H4 (cell line): ENCODE measurements around the gene OMG. TPM values are rescaled to one million over a fixed set of nuclear protein-coding genes. Genes with fewer than 3 reads are reported as not detected.
"Not testable (repeated sequence)": the region's sequence is repeated elsewhere in the genome, so short reads cannot be mapped to it uniquely, and the experiment has no call there.

ENCODE experiments used
- DNase-seq: peaks from one replicate; pipeline ENCODE4 v3.0.0-alpha.2; 2015; ENCODE audit warnings: low spot score
- total RNA-seq: library from RNA; depleted of rRNA; stranded (reverse); fragments of >200 nt; shearing (Covaris generic); gene quantifications from 2 replicates; pipeline ENCODE4 v1.2.3, GENCODE V29; 2014; rRNA removed

OMG gene
- total RNA-seq, 1 experiment from 2014 or later: not detected

GRCh38 chr17:31262923-31263322 lies 34.1 kb downstream of the OMG start:
- DNase-seq: not testable (repeated sequence)

DNA sequence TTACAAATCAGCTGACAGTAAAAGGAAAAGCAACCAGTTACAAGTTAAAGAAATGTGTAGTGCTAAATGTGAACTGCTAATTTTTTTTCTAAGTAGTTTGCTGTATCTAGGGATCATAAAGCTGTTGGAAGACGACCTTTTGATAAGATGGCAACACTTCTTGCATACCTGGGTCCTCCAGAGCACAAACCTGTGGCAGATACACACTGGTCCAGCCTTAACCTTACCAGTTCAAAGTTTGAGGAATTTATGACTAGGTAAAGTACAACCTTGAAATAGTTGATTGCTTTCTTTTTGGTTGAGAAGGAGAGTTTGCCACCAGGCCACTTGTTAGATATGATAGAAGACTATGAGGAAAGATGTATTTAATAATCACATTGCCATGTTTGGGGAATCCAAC lies 35.4 kb downstream of the OMG start:
- DNase-seq: no peak

DNA sequence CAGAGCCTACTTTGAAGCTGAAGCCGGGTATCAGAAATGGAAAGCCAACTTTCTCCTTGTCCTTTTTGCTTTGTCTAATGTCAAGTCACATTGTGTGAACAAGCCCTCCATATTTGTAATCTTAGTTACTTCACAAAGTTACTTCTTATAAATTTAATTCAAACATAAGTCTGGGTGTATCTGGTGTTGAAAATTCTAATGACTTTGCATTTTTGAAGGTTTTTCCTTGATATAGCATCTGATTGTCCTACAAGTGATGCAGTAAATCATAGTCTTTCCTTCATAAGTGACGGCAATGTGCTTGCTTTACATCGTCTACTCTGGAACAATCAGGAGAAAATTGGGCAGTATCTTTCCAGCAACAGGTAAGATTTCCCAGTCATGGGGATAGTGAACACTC lies 36.9 kb downstream of the OMG start:
- no peak for DNase-seq

GRCh38 chr17:31256936-31257335 lies 40.1 kb downstream of the OMG start:
- DNase-seq: no peak

GRCh38 chr17:31254654-31255053 lies 42.4 kb downstream of the OMG start:
- DNase-seq: no peak

GRCh38 chr17:31252741-31253140 lies 44.3 kb downstream of the OMG start:
- DNase-seq: no peak

DNA sequence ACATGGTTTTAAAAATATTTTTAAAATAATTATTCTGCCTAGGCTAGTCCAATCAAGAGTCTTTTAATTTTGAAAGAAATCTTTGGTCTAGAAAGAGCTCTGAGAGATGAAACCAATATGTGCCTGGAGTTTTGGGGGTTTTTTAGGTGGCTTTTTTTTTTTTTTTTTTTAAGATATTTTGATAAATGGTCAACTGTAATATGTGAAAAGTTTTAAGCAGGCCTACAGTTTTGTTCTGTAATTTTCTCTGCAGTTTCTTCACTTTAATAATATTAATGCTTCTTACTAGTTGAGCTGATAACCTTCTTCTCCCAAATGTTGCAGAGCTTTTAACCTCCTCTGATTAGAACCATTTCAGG lies 45.1 kb downstream of the OMG start:
- DNase-seq: no peak

GRCh38 chr17:31251105-31251969 lies 45.7 kb downstream of the OMG start:
- no peak for DNase-seq

DNA sequence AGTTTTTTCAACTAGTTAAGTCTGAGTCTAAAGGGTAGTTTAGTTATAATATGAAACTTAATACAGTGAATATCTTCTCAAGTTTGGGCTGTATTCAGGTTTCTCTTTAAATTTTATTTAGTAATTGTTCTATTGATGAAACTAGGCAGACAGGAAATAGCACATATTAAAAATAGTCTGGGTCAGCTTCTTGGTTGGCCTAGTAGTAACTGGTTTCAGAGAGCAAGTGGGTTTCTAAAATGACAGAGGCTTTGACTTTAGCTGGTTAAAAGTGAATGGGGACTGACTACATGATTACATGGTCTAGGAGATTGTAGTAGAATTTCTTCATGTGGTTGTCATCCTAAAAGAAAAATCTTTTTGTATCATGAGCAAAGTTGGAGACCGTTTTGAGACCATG lies 46.8 kb downstream of the OMG start:
- DNase-seq: no peak

- no peak for DNase-seq
These were observed 47.3 kb downstream of the OMG start for GRCh38 chr17:31249835-31250141.

DNA sequence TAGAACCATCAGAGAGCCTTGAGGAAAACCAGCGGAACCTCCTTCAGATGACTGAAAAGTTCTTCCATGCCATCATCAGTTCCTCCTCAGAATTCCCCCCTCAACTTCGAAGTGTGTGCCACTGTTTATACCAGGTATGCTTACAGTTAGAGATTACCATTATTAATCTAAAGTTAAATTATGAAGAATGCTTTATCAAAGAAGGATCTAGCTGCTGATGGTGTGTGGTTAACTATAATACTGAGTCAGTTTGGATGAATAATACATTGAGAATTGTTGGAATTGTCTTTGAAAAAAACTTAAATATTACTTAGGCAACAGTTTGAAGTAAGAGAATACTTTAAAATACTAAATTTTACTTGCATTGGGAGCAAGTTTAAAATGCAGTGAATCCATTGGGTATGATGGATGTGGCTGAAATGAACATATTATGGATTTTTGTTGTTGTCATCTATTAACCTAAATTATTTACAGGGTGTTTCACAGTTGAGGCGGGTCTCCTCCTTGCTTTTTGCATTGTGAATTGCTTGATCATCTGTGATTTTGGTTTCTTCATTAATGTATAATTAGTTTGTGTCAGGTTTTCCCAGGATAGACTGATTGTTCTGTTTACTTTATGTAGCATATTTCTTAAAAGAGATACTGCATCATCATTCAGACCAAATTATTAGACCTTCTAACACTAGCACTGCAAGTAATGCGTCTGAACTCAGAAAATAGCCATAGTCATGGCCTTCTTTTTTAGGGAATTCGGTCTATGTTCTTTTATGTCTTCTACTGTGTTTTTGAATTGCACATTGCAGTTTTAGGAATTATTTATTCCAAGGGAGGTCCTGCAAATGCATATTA lies 47.8 kb downstream of the OMG start:
- DNase-seq: no peak

Other genes with a start within 250 kb of the OMG start
- gene NF1, start 202.3 kb downstream of the OMG start, total RNA-seq: 12.8 and 23.2 TPM in 2 replicates
- 0.23 and 0.39 TPM in 2 replicates for gene EVI2B, start 16.8 kb upstream of the OMG start, total RNA-seq
- gene EVI2A, start 24.4 kb upstream of the OMG start, total RNA-seq: 4.8 and 7.7 TPM in 2 replicates
- 4.8 and 12.4 TPM in 2 replicates for gene RAB11FIP4, start 94.4 kb upstream of the OMG start, total RNA-seq